Mammary epithelial cell (primary cell): Measurements from ENCODE around the gene UBB.

ENCODE experiments used
- EZH2 ChIP-seq: IDR thresholded peaks from 2 replicates; pipeline ENCODE4 v1.6.1; 2012; ENCODE audit warnings: low read length, inconsistent platforms, borderline replicate concordance
- TF ChIP-seq, protein P1 (sequence below), 2 donors: IDR thresholded peaks in 1 of 2; conservative IDR thresholded peaks in 1 of 2; 2 replicates each; pipeline ENCODE4 v1.5.1; 2011 to 2012; ENCODE audit warnings: inconsistent platforms in 2 of 2, low read length in 2 of 2, mild to moderate bottlenecking in 2 of 2, control low read depth in 1 of 2, low read depth in 1 of 2; ENCODE audit not compliant: insufficient read depth in 1 of 2; ENCODE audit errors: extremely low read depth in 1 of 2

DNA sequence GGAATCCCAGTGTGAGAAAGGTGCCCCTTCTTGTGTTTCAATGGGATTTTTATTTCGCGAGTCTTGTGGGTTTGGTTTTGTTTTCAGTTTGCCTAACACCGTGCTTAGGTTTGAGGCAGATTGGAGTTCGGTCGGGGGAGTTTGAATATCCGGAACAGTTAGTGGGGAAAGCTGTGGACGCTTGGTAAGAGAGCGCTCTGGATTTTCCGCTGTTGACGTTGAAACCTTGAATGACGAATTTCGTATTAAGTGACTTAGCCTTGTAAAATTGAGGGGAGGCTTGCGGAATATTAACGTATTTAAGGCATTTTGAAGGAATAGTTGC lies 567 bp downstream of the UBB start:
- TF ChIP-seq, protein P1, sequence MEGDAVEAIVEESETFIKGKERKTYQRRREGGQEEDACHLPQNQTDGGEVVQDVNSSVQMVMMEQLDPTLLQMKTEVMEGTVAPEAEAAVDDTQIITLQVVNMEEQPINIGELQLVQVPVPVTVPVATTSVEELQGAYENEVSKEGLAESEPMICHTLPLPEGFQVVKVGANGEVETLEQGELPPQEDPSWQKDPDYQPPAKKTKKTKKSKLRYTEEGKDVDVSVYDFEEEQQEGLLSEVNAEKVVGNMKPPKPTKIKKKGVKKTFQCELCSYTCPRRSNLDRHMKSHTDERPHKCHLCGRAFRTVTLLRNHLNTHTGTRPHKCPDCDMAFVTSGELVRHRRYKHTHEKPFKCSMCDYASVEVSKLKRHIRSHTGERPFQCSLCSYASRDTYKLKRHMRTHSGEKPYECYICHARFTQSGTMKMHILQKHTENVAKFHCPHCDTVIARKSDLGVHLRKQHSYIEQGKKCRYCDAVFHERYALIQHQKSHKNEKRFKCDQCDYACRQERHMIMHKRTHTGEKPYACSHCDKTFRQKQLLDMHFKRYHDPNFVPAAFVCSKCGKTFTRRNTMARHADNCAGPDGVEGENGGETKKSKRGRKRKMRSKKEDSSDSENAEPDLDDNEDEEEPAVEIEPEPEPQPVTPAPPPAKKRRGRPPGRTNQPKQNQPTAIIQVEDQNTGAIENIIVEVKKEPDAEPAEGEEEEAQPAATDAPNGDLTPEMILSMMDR (conservative IDR thresholded peaks at IDR 0.05 in 1 of 2, IDR thresholded peaks at IDR 0.05 in 1 of 2; ENCODE audit: extremely low read depth in 1 of 2, insufficient read depth in 1 of 2, low read depth in 1 of 2, low read length in 2 of 2) = no peak
- TF ChIP-seq EZH2 = no peak
